ENCODE results near the gene GPLD1. TPM values are rescaled to one million over a fixed set of nuclear protein-coding genes. Genes with fewer than 3 reads are reported as not detected.

The GPLD1 gene
- total RNA-seq, 1 donor from 2014 or later: 3.8 TPM

- H3K9me3 Mint-ChIP-seq: peaks cover 5% of the 10 kb centered on the region
- no peak overlapping the region for H3K4me3 Mint-ChIP-seq
- no peak for TF ChIP-seq CTCF (conservative IDR thresholded peaks at IDR 0.05)
- DNase-seq (ENCODE audit: extremely low spot score, unreplicated experiment): no peak
- H3K27ac Mint-ChIP-seq: no peak overlapping the region
- H3K4me1 Mint-ChIP-seq (ENCODE audit: unreplicated experiment): peaks cover 5% of the 10 kb centered on the region
- H3K27me3 Mint-ChIP-seq: peaks cover 26% of the 10 kb centered on the region
- peaks cover 4% of the 10 kb centered on the region for H3K36me3 Mint-ChIP-seq
Measured at GRCh38 chr6:24396824-24397223, 92.6 kb downstream of the GPLD1 start.

- H3K4me1 Mint-ChIP-seq (ENCODE audit: unreplicated experiment): no peaks in the 10 kb centered on the region
- H3K36me3 Mint-ChIP-seq: peaks cover 4% of the 10 kb centered on the region
- DNase-seq (ENCODE audit: extremely low spot score, unreplicated experiment): no peak
- H3K4me3 Mint-ChIP-seq: no peak overlapping the region
- no peak overlapping the region for H3K27ac Mint-ChIP-seq
- TF ChIP-seq CTCF (conservative IDR thresholded peaks at IDR 0.05): no peak
- peaks cover 5% of the 10 kb centered on the region for H3K9me3 Mint-ChIP-seq
- peaks cover 15% of the 10 kb centered on the region for H3K27me3 Mint-ChIP-seq
Measured at GRCh38 chr6:24394780-24395437, 94.5 kb downstream of the GPLD1 start.

GRCh38 chr6:24394061-24394779 lies 95.2 kb downstream of the GPLD1 start:
- no peak overlapping the region for H3K27ac Mint-ChIP-seq
- H3K4me3 Mint-ChIP-seq: no peak overlapping the region

GRCh38 chr6:24391756-24392405 lies 97.5 kb downstream of the GPLD1 start:
- DNase-seq (ENCODE audit: extremely low spot score, unreplicated experiment): no peak
- Mint-ChIP-seq H3K4me3 (no peak overlapping the region), H3K27me3 (no peaks in the 10 kb centered on the region), H3K9me3 (peaks cover 5% of the 10 kb centered on the region), H3K36me3 (no peaks in the 10 kb centered on the region), H3K27ac (no peak overlapping the region), H3K4me1 (ENCODE audit: unreplicated experiment) (peaks cover 6% of the 10 kb centered on the region)
- no peak for TF ChIP-seq CTCF (conservative IDR thresholded peaks at IDR 0.05)

More at GRCh38 chr6:24394061-24394779, 95.2 kb downstream of the GPLD1 start:
- Mint-ChIP-seq H3K36me3 (no peaks in the 10 kb centered on the region), H3K4me1 (ENCODE audit: unreplicated experiment) (no peaks in the 10 kb centered on the region), H3K27me3 (peaks cover 8% of the 10 kb centered on the region), H3K9me3 (peaks cover 5% of the 10 kb centered on the region)
- no peak for DNase-seq (ENCODE audit: extremely low spot score, unreplicated experiment)
- TF ChIP-seq CTCF (conservative IDR thresholded peaks at IDR 0.05): no peak

- Mint-ChIP-seq H3K9me3 (peaks cover under 1% of the 10 kb centered on the region), H3K27me3 (no peaks in the 10 kb centered on the region), H3K4me3 (no peak overlapping the region), H3K4me1 (ENCODE audit: unreplicated experiment) (peaks cover 6% of the 10 kb centered on the region), H3K36me3 (no peaks in the 10 kb centered on the region), H3K27ac (no peak overlapping the region)
- DNase-seq (ENCODE audit: extremely low spot score, unreplicated experiment): no peak
- no peak for TF ChIP-seq CTCF (conservative IDR thresholded peaks at IDR 0.05)
Measured at GRCh38 chr6:24391208-24391607, 98.2 kb downstream of the GPLD1 start.

All from type B pancreatic cell (in vitro differentiated cells).